HCT116 (cell line): Measurements from ENCODE around the gene MYH10. TPM values are rescaled to one million over a fixed set of nuclear protein-coding genes. Genes with fewer than 3 reads are reported as not detected.

ENCODE experiments used
- ATAC-seq: fragments of 200-7000 bp; cut with Tn5 transposase; 2 replicates; pipeline ENCODE4 v1.9.1; 2020; ENCODE audit warnings: mild to moderate bottlenecking, moderate library complexity
- BruUV-seq: library from RNA; stranded (reverse); fragments of 400-500 nt; replicated peaks from 2 replicates; lab custom pipeline; 2021; lab: Mats Ljungman, UMichigan
- CTCF ChIA-PET: fragments of 300-600 bp; sonication (Branson Sonifier 250); formaldehyde crosslinking; loops from one replicate; lab custom pipeline; 2021; ENCODE audit warnings: antibody characterized with exemption; lab: Charles Lee
- POLR2A ChIA-PET: fragments of 300-600, 350-600 bp; sonication (Branson Sonifier 250); formaldehyde crosslinking; loops from one replicate; lab custom pipeline; 2021; ENCODE audit warnings: antibody characterized with exemption; lab: Charles Lee
- RAD21 ChIA-PET, 2 experiments: fragments of 300-600 bp; sonication (Branson Sonifier 250); formaldehyde crosslinking; loops; one replicate each; lab custom pipeline; 2023; ENCODE audit warnings: low total read pairs in 2 of 2; ENCODE audit not compliant: uncharacterized antibody in 2 of 2, unreplicated experiment in 2 of 2, low non-redundant PET in 1 of 2; lab: Charles Lee
- DNase-seq: peaks from one replicate; pipeline ENCODE4 v3.0.0-alpha.2; 2010; ENCODE audit warnings: low read depth, low spot score
- H2AFZ ChIP-seq: fragments of 200-600 bp; shearing (Covaris generic), sonication (generic); 2 replicates; pipeline ENCODE4 v1.6.1; 2017; ENCODE audit warnings: low read depth, mixed run types, mixed read lengths, antibody characterized with exemption, low read length; ENCODE audit not compliant: poor library complexity, severe bottlenecking
- H3K27ac ChIP-seq: 2 replicates; pipeline ENCODE4 v1.5.1; 2012; ENCODE audit warnings: low read depth, low read length
- H3K27me3 ChIP-seq: fragments of 200-600 bp; sonication (generic); 2 replicates; pipeline ENCODE4 v1.6.1; 2016; ENCODE audit warnings: mixed run types, low read length, mixed read lengths; ENCODE audit not compliant: insufficient read depth
- H3K36me3 ChIP-seq, 2 experiments: fragments of 200-500 bp in 1 of 2; fragments of 200-600 bp in 1 of 2; sonication (Bioruptor generic) in 1 of 2; sonication (generic) in 1 of 2; 2 replicates each; pipeline versions ENCODE4 v1.5.1 to v1.6.1; 2014 to 2016; ENCODE audit warnings: low read length in 2 of 2, inconsistent platforms in 1 of 2, mixed read lengths in 1 of 2, mixed run types in 1 of 2; ENCODE audit not compliant: insufficient read depth in 2 of 2, control insufficient read depth in 1 of 2
- H3K4me1 ChIP-seq, 2 experiments: fragments of 200-600 bp in 1 of 2; sonication (generic) in 1 of 2; 2 replicates each; pipeline versions ENCODE4 v1.5.1 to v1.6.1; 2012 to 2017; ENCODE audit warnings: low read length in 2 of 2, inconsistent platforms in 1 of 2, mild to moderate bottlenecking in 1 of 2, mixed read lengths in 1 of 2, mixed run types in 1 of 2, moderate library complexity in 1 of 2; ENCODE audit not compliant: insufficient read depth in 2 of 2, control insufficient read depth in 1 of 2
- H3K4me2 ChIP-seq: fragments of 200-600 bp; sonication (generic); 2 replicates; pipeline ENCODE4 v1.6.1; 2017; ENCODE audit warnings: mixed run types, low read length, mixed read lengths
- H3K4me3 ChIP-seq, 2 experiments: fragments of 200-600 bp in 1 of 2; sonication (generic) in 1 of 2; replicated peaks in 1 of 2; 2 replicates each; pipeline ENCODE4 v1.5.1; 2011 to 2016; ENCODE audit warnings: low read length in 2 of 2, control low read depth in 1 of 2, low read depth in 1 of 2, mild to moderate bottlenecking in 1 of 2, mixed read lengths in 1 of 2, mixed run types in 1 of 2
- H3K79me2 ChIP-seq: fragments of 200-600 bp; sonication (generic); 2 replicates; pipeline ENCODE4 v1.6.1; 2017; ENCODE audit warnings: mild to moderate bottlenecking, mixed run types, low read length, moderate library complexity, mixed read lengths; ENCODE audit not compliant: insufficient read depth
- H3K9ac ChIP-seq: fragments of 200-600 bp; sonication (generic); 2 replicates; pipeline ENCODE4 v1.6.1; 2016; ENCODE audit warnings: low read length, mixed read lengths
- H3K9me2 ChIP-seq: fragments of 200-600 bp; sonication (generic), shearing (Covaris generic); 2 replicates; pipeline ENCODE4 v1.6.1; 2017; ENCODE audit warnings: mixed run types, mild to moderate bottlenecking, moderate library complexity; ENCODE audit not compliant: insufficient read depth
- H3K9me3 ChIP-seq, 2 experiments: fragments of 200-500 bp in 1 of 2; fragments of 200-600 bp in 1 of 2; sonication (Bioruptor generic) in 1 of 2; sonication (generic) in 1 of 2; 2 replicates each; pipeline ENCODE4 v1.6.1; 2014 to 2017; ENCODE audit warnings: low read length in 2 of 2, mixed read lengths in 2 of 2, inconsistent platforms in 1 of 2, low read depth in 1 of 2, mild to moderate bottlenecking in 1 of 2, mixed run types in 1 of 2, moderate library complexity in 1 of 2; ENCODE audit not compliant: control insufficient read depth in 1 of 2, insufficient read depth in 1 of 2
- H4K20me1 ChIP-seq: fragments of 200-600 bp; sonication (generic), shearing (Covaris generic); 2 replicates; pipeline ENCODE4 v1.6.1; 2017; ENCODE audit warnings: mixed run types, mild to moderate bottlenecking, moderate library complexity; ENCODE audit not compliant: insufficient read depth
- CBX3 ChIP-seq: IDR thresholded peaks from 2 replicates; pipeline ENCODE4 v1.6.1; 2012; ENCODE audit warnings: low read depth
- ELF1 ChIP-seq: IDR thresholded peaks from 2 replicates; pipeline ENCODE4 v1.6.1; 2012; ENCODE audit warnings: low read depth, borderline replicate concordance
- EZH2 ChIP-seq: fragments of 200-600 bp; sonication (generic); IDR thresholded peaks from 2 replicates; pipeline ENCODE4 v1.6.1; 2017; ENCODE audit warnings: antibody characterized with exemption, mixed run types
- EZH2phosphoT487 ChIP-seq: fragments of 200-600 bp; IDR thresholded peaks from 2 replicates; pipeline ENCODE4 v1.6.1; 2018; ENCODE audit warnings: antibody characterized with exemption, borderline replicate concordance
- FOSL1 ChIP-seq: IDR thresholded peaks from 2 replicates; pipeline ENCODE4 v1.6.1; 2012; ENCODE audit warnings: low read depth
- JUND ChIP-seq: IDR thresholded peaks from 2 replicates; pipeline ENCODE4 v1.6.1; 2012
- REST ChIP-seq: IDR thresholded peaks from 2 replicates; pipeline ENCODE4 v1.6.1; 2012; ENCODE audit warnings: low read depth
- SIN3A ChIP-seq: IDR thresholded peaks from 2 replicates; pipeline ENCODE4 v1.6.1; 2012; ENCODE audit warnings: low read depth
- SRF ChIP-seq: IDR thresholded peaks from 2 replicates; pipeline ENCODE4 v1.6.1; 2012; ENCODE audit warnings: low read depth
- YY1 ChIP-seq: IDR thresholded peaks from 2 replicates; pipeline ENCODE4 v1.6.1; 2011; ENCODE audit warnings: low read length, low read depth, moderate library complexity, mild to moderate bottlenecking; ENCODE audit not compliant: insufficient replicate concordance; ENCODE audit errors: extremely low read depth
- ZBTB33 ChIP-seq: IDR thresholded peaks from 2 replicates; pipeline ENCODE4 v1.6.1; 2011; ENCODE audit warnings: mild to moderate bottlenecking, low read length, moderate library complexity; ENCODE audit not compliant: insufficient replicate concordance; ENCODE audit errors: extremely low read depth
- ZFX ChIP-seq: fragments of 450-650 bp; IDR thresholded peaks from 2 replicates; pipeline ENCODE4 v1.6.1; 2017
- ZNF274 ChIP-seq: fragments of 200-500 bp; sonication (Bioruptor generic); IDR thresholded peaks from 2 replicates; pipeline ENCODE4 v1.6.1; 2014; ENCODE audit warnings: mild to moderate bottlenecking, low read depth, low read length, inconsistent platforms
- intact Hi-C: fragments of 100-400 bp; cut with micrococcal nuclease; formaldehyde crosslinking; loops from 2 replicates; pipeline ENCODE4 v1.10.0; 2022
- total RNA-seq: library from RNA; stranded (reverse); gene quantifications from one replicate; pipeline ENCODE4 v1.2.1, GENCODE V29; 2021; ENCODE audit not compliant: unreplicated experiment

The MYH10 gene
- total RNA-seq, 1 experiment from 2014 or later, result 39.2 TPM

- TF ChIP-seq REST (no peak), EZH2 (no peak)
Measured at GRCh38 chr17:8464941-8465340, 165.6 kb downstream of the MYH10 start (continued).

GRCh38 chr17:8463099-8463498 is 167.4 kb downstream of the MYH10 start:
- Histone ChIP-seq H3K27ac (no peak overlapping the region), H3K4me2 (no peak overlapping the region), H2AFZ (no peak overlapping the region), H3K79me2 (peaks cover 50% of the 10 kb centered on the region; the same call in 1 of the 2 replicates), H3K9me2 (no peaks in the 10 kb centered on the region), H3K9ac (no peak overlapping the region), H3K27me3 (no peaks in the 10 kb centered on the region), H3K9me3 (no peaks in the 10 kb centered on the region), H3K36me3 (peaks cover 32 to 45% of the 10 kb centered on the region in 2 experiments), H3K4me3 (no peak overlapping the region), H4K20me1 (peaks cover 3% of the 10 kb centered on the region; the same call in 1 of the 2 replicates), H3K4me1 (no peaks in the 10 kb centered on the region)
- no peak for DNase-seq
- CTCF ChIA-PET, result no interaction called here
- RAD21 ChIA-PET, result no interaction called here
- ATAC-seq, result no peak
- intact Hi-C loops, result no loop called here
- no peak for TF ChIP-seq ZNF274
- no peak for TF ChIP-seq ZBTB33
- TF ChIP-seq JUND, result no peak
- no peak for TF ChIP-seq SIN3A
- no peak for TF ChIP-seq CBX3
- no peak for TF ChIP-seq EZH2
- TF ChIP-seq REST, result no peak
- no peak for TF ChIP-seq ELF1
- no peak for TF ChIP-seq SRF
- TF ChIP-seq YY1, result no peak
- no peak for TF ChIP-seq ZFX
- no peak for TF ChIP-seq FOSL1
- TF ChIP-seq EZH2phosphoT487, result no peak
- POLR2A ChIA-PET, result no interaction called here
- no TSS peak for BruUV-seq
